NCI-H82 treated with DMSO at 0.1 percent for 48 hours (cell line): ENCODE data around the gene MEX3D.

Experiments
- DNase-seq: peaks from one replicate; lab custom pipeline; 2025; ENCODE audit not compliant: unreplicated experiment; lab: John Stamatoyannopoulos, UW

The MEX3D gene

DNA sequence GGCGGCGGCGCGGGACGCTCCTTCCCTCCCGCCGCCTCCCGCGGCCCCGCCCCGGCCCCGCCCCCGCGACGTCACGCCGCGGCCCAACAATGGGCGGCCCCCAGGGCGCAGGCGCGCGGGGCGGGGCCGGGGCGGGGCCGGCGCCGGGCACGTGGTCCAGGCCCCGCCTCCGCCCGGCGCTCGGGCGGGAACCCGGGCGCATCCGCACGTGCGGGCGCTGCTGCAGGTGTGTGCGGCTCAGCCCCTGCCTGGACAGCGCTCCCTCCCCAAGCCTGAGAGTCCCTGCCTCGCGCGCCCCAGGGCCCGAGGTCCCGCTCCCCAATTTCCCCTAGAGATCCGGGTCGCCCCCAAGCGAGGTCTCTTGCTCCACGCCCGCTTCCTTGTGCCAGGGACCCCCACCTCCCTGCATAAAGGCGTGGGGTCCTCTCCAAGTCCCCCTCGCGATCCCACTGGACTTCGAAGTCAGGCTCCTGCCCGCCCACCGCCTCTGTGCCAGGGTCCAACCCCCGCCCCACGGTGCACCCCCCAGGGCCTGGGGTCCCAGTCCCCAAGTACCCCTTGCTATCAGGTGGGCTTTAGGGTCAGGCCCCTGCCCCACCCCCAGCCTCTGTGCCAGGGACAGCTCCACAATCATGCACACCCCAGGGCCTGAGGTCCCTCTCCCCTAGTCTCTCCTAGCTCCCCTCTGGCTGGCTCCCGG is at the start of gene MEX3D:
TSS of gene MEX3D (minus strand) at position 6 of the 700 bp plus-strand sequence. CDS start 267 bp downstream, outside the sequence.
- DNase-seq = no peak

DNA sequence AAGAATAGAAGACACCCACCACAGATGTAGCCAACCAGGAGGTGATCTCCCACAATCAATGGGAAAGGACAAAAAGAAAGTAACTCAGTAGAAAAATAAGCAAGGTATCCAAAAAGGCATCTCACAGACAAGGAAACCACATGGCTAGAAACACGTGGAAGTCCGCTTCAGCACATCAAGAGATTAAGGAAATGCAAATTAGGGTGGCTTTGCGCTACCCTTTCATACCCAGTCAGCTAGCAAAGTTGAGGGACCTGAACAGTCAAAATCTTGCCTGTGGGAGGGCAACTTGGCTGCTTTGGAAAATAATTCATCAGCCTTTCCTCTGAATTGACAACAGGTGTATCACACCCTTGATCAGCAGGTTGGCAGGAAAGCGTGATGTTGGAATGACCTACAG is 48.8 kb upstream of the MEX3D start:
- DNase-seq = no peak

GRCh38 chr19:1616396-1616795 is 48.3 kb upstream of the MEX3D start:
- DNase-seq = no peak

DNA sequence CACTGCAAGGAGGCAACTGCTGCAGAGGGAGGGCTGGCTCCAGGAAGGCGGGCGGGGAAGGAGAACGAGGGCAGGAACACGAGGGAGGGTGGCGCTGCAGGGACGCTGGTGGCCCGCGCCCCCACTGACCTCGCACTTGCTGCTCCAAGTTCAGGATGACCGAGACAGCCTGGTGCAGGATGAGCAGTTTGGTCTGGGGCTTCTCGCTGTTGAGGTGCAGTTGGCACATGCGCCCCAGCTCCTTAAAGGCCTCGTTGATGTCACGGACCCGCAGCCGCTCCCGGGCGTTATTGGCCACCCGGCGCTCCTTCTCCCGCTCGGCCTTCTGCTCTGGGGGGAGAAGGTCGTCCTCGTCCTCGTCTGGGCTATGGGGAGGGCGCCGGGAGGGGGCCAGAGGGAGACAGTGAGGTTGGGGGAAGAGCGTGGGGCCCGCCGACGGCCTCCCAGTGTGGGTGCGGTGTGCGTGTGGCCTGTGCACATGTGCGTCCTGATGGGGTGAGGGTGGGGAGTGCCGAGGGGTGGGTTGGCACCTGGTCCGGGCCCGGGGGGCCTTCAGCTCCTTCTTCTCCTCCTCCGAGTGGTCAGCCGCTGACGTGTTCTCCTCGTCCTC is 47.1 kb upstream of the MEX3D start:
- DNase-seq = no peak

- no peak for DNase-seq
These were observed 45.9 kb upstream of the MEX3D start for GRCh38 chr19:1613808-1614570.

GRCh38 chr19:1613146-1613545 is 45.0 kb upstream of the MEX3D start:
- no peak for DNase-seq

DNA sequence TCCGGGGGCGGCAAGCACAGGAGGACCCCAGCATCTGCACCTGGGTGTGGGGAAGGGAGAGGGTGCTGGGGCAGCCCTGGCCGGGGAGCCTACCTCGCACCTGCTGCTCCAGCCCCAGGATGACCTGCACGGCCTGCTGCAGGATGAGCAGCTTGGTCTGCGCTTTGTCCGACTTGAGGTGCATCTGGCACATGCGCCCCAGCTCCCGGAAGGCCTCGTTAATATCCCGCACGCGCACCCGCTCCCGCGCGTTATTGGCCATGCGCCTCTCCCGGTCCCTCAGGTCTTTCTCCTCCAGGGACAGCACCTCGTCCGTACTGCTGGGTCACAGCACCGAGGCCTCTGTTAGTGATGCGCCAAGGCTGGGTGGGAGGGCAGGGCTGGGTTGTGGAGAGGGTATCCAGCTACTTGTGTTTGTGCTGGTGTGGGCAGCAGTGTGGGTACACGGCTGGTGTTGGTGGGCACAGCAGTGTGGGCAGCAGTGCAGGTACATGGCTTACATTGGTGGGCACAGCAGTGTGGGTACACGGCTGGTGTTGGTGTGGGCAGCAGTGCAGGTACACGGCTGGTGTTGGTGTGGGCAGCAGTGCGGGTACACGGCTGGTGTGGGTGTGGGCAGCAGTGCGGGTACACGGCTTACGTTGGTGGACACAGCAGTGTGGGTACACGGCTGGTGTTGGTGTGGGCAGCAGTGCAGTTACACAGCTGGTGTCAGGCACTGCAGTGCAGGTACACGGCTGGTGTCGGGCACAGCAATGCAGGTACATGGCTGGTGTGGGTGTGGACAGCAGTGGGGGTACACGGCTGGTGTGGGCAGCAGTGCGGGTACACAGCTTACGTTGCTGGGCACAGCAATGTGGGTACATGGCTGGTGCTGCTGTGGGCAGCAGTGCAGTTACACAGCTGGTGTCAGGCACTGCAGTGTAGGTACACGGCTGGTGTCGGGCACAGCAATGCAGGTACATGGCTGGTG is 44.3 kb upstream of the MEX3D start:
- no peak for DNase-seq

DNA sequence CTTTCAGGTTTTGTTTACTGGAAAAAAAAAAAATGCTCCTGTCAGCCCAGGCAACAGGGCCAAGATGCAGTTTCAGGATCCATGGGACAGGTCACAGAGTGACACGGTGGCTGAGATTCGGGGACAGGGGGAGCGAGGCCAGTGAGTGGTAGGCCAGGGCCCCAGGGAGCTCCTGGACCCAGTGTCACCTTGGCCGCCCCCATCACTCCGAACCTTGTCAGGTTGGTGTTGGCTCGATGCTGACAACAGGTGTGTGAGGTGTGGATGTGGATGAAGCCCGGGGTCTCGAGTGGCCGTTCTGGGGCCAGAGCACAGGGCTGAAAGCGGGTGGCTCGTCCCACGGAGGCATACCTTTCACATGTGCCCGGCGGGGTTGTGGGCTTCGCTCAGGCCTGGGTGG is 43.2 kb upstream of the MEX3D start:
- DNase-seq = no peak

GRCh38 chr19:1610579-1610978 is 42.5 kb upstream of the MEX3D start:
- no peak for DNase-seq

GRCh38 chr19:1609680-1610474 is 41.8 kb upstream of the MEX3D start:
- no peak for DNase-seq

GRCh38 chr19:1609103-1609396 is 40.9 kb upstream of the MEX3D start:
- no peak for DNase-seq

- DNase-seq = no peak
These were observed 40.4 kb upstream of the MEX3D start for GRCh38 chr19:1608359-1609102.

- no peak for DNase-seq
These were observed 38.1 kb upstream of the MEX3D start for GRCh38 chr19:1606138-1606651.

DNA sequence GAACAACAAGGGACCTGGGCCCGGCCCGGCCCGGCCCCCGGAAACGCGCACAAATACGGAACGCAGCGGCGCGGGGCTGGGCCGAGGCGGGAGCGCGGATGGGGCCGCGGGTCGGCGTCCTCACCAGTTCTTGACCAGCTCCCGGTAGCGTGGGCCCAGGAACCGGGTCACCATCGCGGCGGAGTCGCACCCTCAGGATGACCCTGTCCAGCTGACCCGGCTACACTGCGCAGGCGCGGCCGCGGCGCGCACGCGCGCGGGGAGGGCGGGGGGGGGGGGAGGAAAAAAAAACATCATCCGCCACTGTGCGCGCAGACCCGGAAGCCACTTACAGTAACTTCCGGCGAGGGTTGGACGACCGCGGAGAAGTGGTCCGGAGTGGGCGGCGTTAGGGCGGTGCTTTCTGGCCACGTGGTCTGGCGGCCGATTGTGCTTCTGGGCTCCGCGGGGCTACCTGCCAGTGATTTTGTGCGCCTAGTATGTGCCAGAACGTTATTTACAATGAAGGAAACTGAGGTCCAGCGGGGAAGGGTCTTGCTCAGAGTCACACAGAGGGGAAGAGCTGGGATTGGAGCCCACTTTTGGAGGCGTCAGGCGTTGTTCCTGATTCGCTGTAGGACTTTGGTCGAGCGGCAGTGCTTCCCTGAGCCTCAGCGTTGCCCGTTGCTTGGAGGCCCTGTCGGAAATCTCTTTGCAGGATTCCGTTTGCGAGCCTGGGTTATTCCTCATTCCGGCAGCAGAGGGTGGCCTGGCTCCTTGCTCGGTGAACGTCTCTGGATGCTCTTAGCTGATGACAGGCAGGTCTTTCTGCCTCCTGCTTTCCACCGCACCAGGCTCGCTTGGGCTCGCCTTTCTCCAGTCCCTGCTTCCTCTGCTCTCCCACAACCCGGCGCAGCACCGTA is 37.4 kb upstream of the MEX3D start, which contains the start of gene UQCR11:
TSS of gene UQCR11 (minus strand) at position 227 of the 902 bp plus-strand sequence. CDS start at position 174, 53 bp downstream.
- peak; percentile 82 for DNase-seq

GRCh38 chr19:1602091-1602707 is 34.1 kb upstream of the MEX3D start:
- DNase-seq = no peak

DNA sequence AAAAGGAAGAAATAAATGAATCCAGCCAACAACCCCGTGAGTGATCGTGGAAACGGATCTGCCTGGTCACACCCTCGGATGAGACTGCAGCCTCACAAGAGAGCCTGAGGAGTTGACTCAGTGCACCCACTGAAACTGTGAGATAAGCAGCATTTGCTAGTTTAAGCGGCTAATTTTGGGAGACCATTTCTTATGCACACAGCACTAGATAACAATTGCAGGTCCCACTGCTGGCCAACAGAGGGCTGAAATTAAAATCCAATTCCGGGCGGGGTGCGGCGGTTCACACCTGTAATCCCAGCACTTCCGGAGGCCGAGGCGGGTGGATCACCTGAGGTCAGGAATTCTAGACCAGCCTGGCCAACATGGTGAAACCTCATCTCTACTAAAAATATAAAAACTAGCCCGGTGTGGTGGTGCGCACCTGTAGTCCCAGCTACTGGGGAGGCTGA is 33.5 kb upstream of the MEX3D start:
- no peak for DNase-seq

GRCh38 chr19:1599460-1599846 is 31.3 kb upstream of the MEX3D start:
- DNase-seq = no peak
